Activated B cell treated with CpG ODN at 0.5 μM for 24 hours (primary cell): Measurements from ENCODE around the gene GFOD2. TPM values are rescaled to one million over a fixed set of nuclear protein-coding genes. Genes with fewer than 3 reads are reported as not detected.

ENCODE experiments used
- ATAC-seq: fragments of 200-7000 bp; cut with Tn5 transposase; one replicate; pipeline ENCODE4 v1.10.0; 2021; ENCODE audit warnings: low read depth, mild to moderate bottlenecking, moderate library complexity
- CTCF ChIA-PET: fragments of 350-600 bp; sonication (Branson Sonifier 250); formaldehyde crosslinking; loops from one replicate; lab custom pipeline; 2021; ENCODE audit warnings: antibody characterized with exemption; lab: Charles Lee
- POLR2A ChIA-PET: fragments of 350-600 bp; sonication (Branson Sonifier 250); formaldehyde crosslinking; loops from one replicate; lab custom pipeline; 2021; ENCODE audit warnings: antibody characterized with exemption; lab: Charles Lee
- DNase-seq: peaks from one replicate; pipeline ENCODE4 v3.0.0; 2022
- H3K27ac Mint-ChIP-seq: one replicate; pipeline ENCODE4 v1.8.0; 2020; ENCODE audit warnings: mixed read lengths
- H3K27me3 Mint-ChIP-seq: one replicate; pipeline ENCODE4 v1.8.0; 2021; ENCODE audit warnings: mixed read lengths
- H3K36me3 Mint-ChIP-seq: one replicate; pipeline ENCODE4 v1.8.0; 2021; ENCODE audit warnings: low read depth, mixed read lengths
- H3K4me1 Mint-ChIP-seq: one replicate; pipeline ENCODE4 v1.8.0; 2021; ENCODE audit warnings: mixed read lengths
- H3K4me3 Mint-ChIP-seq: one replicate; pipeline ENCODE4 v1.8.0; 2020; ENCODE audit warnings: mild to moderate bottlenecking, mixed read lengths
- H3K9me3 Mint-ChIP-seq: one replicate; pipeline ENCODE4 v1.8.0; 2020; ENCODE audit warnings: mixed read lengths
- intact Hi-C: fragments of 100-400 bp; cut with micrococcal nuclease; formaldehyde crosslinking; loops from one replicate; pipeline ENCODE4 v1.15.1; 2024
- total RNA-seq: library from RNA; stranded (reverse); gene quantifications from 2 replicates; pipeline ENCODE4 v1.2.3, GENCODE V29; 2022
- TF ChIP-seq, protein P1 (sequence below): fragments of 200-600 bp; IDR thresholded peaks from one replicate; pipeline ENCODE4 v1.8.0; 2022; ENCODE audit warnings: antibody characterized with exemption, mild to moderate bottlenecking

Gene GFOD2
- total RNA-seq, 1 donor from 2014 or later = 12.6 TPM

DNA sequence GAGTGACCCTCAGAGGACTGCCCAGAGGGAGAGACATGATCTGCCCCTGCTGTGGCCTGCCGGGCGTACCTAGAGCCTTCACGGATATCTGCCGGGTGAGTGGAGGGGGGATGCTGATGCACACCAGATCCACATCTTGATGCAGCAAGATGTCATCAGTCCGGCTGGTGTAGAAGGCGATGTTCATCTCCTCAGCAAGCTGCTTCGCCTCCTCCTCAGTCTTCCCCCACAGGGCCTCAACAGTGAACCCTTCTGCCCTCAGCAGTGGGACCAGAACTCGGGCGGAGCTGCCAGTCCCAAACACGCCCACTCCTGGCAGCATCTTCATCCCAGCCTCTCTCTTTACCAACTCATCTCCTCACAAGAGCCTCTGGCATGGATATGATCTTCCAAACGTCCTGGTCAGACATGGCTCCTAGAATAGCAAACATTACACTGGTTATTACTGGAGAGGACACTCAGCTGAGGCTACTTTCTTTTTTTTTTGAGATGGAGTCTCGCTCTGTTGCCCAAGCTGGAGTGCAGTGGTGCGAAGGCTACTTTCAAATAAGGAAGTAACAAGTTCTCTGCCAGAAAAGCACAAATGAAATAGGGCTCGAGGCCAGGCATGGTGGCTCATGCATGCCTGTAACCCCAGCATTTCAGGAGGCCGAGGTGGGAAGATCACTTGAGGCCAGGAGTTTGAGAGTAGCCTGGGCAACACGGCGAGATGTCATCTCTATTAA, 33.6 kb downstream of the GFOD2 start:
- POLR2A ChIA-PET = interaction anchor here (0.9 to 1.9 kb wide), 3 partner anchors 18 to 121 kb away, joined by 3 to 10 read pairs (median 3); partner anchors contain the start of genes GFOD2, RANBP10 and TSNAXIP1
- DNase-seq = no peak
- H3K27me3 Mint-ChIP-seq = no peaks in the 10 kb centered on the region

DNA sequence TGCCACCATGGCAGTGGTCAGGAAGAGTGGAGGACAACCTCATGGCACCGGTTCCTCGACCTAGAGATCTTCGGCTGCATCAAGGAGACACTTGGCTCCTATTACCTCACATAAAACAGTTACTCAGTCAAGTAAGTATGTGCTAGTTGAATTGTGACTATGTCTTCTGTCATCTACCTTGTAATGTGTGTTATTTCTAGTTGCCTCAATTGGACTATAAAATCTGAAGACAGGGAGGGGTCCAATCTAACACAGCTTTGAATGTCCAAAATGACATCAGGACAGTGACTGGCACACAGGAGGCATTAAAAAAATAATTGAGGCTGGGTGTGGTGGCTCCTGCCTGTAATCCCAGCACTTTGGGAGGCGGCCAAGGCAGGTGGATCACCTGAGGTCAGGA, 35.3 kb downstream of the GFOD2 start:
- intact Hi-C loops = no loop called here
- no peak for ATAC-seq
- H3K27ac Mint-ChIP-seq = no peak overlapping the region
- H3K36me3 Mint-ChIP-seq = peaks cover 24% of the 10 kb centered on the region
- TF ChIP-seq, protein P1, sequence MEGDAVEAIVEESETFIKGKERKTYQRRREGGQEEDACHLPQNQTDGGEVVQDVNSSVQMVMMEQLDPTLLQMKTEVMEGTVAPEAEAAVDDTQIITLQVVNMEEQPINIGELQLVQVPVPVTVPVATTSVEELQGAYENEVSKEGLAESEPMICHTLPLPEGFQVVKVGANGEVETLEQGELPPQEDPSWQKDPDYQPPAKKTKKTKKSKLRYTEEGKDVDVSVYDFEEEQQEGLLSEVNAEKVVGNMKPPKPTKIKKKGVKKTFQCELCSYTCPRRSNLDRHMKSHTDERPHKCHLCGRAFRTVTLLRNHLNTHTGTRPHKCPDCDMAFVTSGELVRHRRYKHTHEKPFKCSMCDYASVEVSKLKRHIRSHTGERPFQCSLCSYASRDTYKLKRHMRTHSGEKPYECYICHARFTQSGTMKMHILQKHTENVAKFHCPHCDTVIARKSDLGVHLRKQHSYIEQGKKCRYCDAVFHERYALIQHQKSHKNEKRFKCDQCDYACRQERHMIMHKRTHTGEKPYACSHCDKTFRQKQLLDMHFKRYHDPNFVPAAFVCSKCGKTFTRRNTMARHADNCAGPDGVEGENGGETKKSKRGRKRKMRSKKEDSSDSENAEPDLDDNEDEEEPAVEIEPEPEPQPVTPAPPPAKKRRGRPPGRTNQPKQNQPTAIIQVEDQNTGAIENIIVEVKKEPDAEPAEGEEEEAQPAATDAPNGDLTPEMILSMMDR = no peak
- H3K4me3 Mint-ChIP-seq = no peak overlapping the region
- H3K4me1 Mint-ChIP-seq = peaks cover 27% of the 10 kb centered on the region
- ChIA-PET CTCF (interaction anchor here (0.7 kb wide), 1 partner anchor 257 kb away, joined by 3 read pairs; no protein-coding TSS in a partner anchor), POLR2A (no interaction called here)
- H3K9me3 Mint-ChIP-seq = no peaks in the 10 kb centered on the region
- H3K27me3 Mint-ChIP-seq = no peaks in the 10 kb centered on the region
- no peak for DNase-seq

More for the DNA sequence above, 33.6 kb downstream of the GFOD2 start:
- Mint-ChIP-seq H3K4me1 (peaks cover 27% of the 10 kb centered on the region), H3K27ac (peak overlapping the region; percentile 77), H3K9me3 (no peaks in the 10 kb centered on the region), H3K4me3 (peak overlapping the region; percentile 53), H3K36me3 (peaks cover 23% of the 10 kb centered on the region)
- CTCF ChIA-PET = no interaction called here
- ATAC-seq = peak; percentile 92
- TF ChIP-seq, protein P1 = no peak
- intact Hi-C loops = loop anchor here (5.0 kb wide), 1 partner anchor 122 kb away; the partner anchor contains the start of genes RANBP10 and TSNAXIP1

DNA sequence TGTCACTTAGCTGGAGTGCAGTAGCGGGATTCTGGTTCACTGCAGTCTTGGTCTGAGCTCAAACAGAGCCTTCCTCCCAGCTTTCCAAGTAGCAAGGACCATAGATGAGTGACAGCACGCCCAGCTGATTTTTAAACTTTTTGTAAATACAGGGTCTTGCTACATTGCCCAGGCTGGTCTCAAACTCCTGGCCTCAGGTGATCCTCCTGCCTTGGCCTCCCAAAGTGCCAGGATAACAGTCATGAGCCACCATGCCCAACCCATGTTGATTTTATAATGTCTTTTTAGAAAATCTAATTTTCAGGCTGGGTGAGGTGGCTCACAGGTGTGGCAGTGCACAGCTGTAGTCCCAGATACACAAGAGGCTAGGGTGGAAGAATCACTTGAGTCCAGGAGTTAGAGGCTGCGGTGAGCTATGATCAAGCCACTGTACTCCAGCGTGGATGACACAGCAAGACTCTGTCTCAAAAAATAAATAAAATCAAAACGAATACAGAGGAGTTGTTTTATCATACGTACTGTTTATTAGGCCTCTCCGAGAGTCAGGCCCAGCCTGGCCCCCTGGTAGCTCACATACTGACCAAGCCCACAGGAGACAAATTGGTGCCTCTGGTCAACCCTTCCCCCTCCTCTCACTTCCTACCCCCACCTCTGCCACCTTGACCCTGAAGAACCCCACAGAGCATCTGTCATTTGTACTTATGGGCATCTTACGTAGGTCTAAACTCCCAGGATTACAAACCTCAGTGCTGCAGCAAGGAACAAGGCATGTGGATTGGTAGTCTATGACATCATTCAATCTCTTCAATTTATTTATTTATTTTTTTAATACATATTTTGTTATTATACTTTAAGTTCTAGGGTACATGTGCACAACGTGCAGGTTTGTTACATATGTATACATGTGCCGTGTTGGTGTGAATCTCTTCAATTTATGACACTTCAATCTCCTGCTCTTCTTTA, 38.9 kb downstream of the GFOD2 start:
- CTCF ChIA-PET = interaction anchor here (1.4 kb wide), 1 partner anchor 136 kb away, joined by 4 read pairs; no protein-coding TSS in a partner anchor
- ATAC-seq (no peak), DNase-seq (no peak)
- Mint-ChIP-seq H3K27ac (no peak overlapping the region), H3K36me3 (peaks cover 31% of the 10 kb centered on the region), H3K4me1 (peaks cover 16% of the 10 kb centered on the region), H3K4me3 (no peak overlapping the region), H3K27me3 (no peaks in the 10 kb centered on the region), H3K9me3 (no peaks in the 10 kb centered on the region)
- intact Hi-C loops = no loop called here
- TF ChIP-seq, protein P1 = no peak
- POLR2A ChIA-PET = interaction anchor here (0.5 to 0.7 kb wide), 2 partner anchors 565 to 648 kb away, joined by 3 to 4 read pairs; partner anchors contain the start of gene PLA2G15

DNA sequence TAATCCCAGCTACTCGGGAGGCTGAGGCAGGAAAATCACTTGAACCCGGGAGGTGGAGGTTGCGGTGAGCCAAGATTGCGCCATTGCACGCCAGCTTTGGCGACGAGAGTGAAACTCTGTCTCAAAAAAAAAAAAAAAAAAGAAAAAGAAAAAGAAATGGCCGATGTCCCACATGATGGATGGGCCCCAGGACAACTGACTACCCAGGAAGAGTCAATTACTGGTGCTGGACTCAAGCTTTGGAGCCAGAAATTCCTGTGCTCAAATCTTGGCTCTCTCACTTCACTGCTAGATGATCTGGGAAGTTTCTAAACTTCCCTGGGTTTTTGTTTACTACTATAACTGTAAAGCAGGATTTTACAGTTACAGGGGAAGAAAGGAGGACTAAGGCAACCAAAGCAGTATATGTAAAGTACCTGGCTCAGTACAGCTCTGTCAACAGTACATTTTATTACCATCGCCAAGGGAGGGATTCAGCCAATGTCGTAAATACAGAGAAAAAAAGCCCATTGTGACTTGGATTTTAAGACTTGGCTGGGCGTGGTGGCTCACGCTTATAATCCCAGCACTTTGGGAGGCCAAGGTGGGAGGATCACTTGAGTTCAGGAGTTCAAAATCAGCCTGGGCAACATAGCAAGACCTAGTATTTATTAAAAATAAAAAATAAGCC, 40.6 kb downstream of the GFOD2 start:
- CTCF ChIA-PET = interaction anchor here (1.4 kb wide), 1 partner anchor 138 kb away, joined by 4 read pairs; no protein-coding TSS in a partner anchor

More for the DNA sequence above, 40.6 kb downstream of the GFOD2 start:
- peaks cover 26% of the 10 kb centered on the region for H3K36me3 Mint-ChIP-seq
- POLR2A ChIA-PET = interaction anchor here (0.6 to 1.1 kb wide), 5 partner anchors 21 to 344 kb away, joined by 3 to 6 read pairs (median 4); partner anchors contain the start of genes CARMIL2 and NUTF2
- intact Hi-C loops = no loop called here
- TF ChIP-seq, protein P1 = no peak
- no peak overlapping the region for H3K27ac Mint-ChIP-seq
- H3K27me3 Mint-ChIP-seq = no peaks in the 10 kb centered on the region
- H3K9me3 Mint-ChIP-seq = no peaks in the 10 kb centered on the region
- DNase-seq (no peak), ATAC-seq (no peak)
- H3K4me3 Mint-ChIP-seq = no peak overlapping the region
- peaks cover 16% of the 10 kb centered on the region for H3K4me1 Mint-ChIP-seq
